ENCODE results near the gene TET3. TPM values are rescaled to one million over a fixed set of nuclear protein-coding genes. Genes with fewer than 3 reads are reported as not detected.

Gene TET3
- polyA plus RNA-seq, 1 experiment: 3.1 TPM

- no peaks in the 10 kb centered on the region for H3K27me3 ChIP-seq (ENCODE audit: control insufficient read depth, insufficient read depth, low read length)
- no peaks in the 10 kb centered on the region for H3K9me3 ChIP-seq (ENCODE audit: control insufficient read depth, insufficient read depth, low read length)
- ChIA-PET CTCF (no interaction called here), POLR2A (no interaction called here)
- TF ChIP-seq CTCF (IDR thresholded peaks at IDR 0.05; ENCODE audit: low read depth, low read length): no peak
- no peak overlapping the region for H3K4me3 ChIP-seq (ENCODE audit: low read depth, low read length)
- DNase-seq (ENCODE audit: low read depth, low spot score): no peak
- no peak overlapping the region for H3K27ac ChIP-seq (ENCODE audit: low read depth, low read length)
These were observed 26.5 kb downstream of the TET3 start for GRCh38 chr2:74011246-74011645.

DNA sequence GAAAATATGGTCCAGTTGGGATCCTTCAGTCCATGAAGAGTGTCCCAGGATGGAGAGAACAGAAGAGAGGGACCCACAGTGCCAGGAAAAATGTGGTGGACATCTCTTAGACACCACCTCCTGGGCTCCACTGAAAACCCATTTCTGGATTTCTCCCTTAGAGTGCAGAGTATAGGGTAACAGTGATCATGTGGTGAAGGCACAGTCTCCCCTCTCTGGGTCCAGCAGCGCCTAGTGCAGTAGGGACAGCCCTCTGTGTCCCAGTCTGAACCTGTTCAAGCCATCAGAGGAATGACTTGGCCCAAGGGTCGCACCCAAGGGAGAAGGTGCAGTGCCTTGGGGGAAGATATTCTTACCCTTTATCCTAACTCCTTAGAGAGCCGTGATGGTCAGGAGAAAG is 30.1 kb downstream of the TET3 start:
- H3K9me3 ChIP-seq (ENCODE audit: control insufficient read depth, insufficient read depth, low read length): no peaks in the 10 kb centered on the region
- H3K27me3 ChIP-seq (ENCODE audit: control insufficient read depth, insufficient read depth, low read length): no peaks in the 10 kb centered on the region
- ChIA-PET CTCF (no interaction called here), POLR2A (no interaction called here)
- TF ChIP-seq CTCF (IDR thresholded peaks at IDR 0.05; ENCODE audit: low read depth, low read length): no peak
- DNase-seq (ENCODE audit: low read depth, low spot score): no peak
- no peak overlapping the region for H3K27ac ChIP-seq (ENCODE audit: low read depth, low read length)
- no peak overlapping the region for H3K4me3 ChIP-seq (ENCODE audit: low read depth, low read length)

GRCh38 chr2:74017223-74017622 is 32.5 kb downstream of the TET3 start:
- DNase-seq (ENCODE audit: low read depth, low spot score): no peak
- H3K4me3 ChIP-seq (ENCODE audit: low read depth, low read length): no peak overlapping the region
- TF ChIP-seq CTCF (IDR thresholded peaks at IDR 0.05; ENCODE audit: low read depth, low read length): no peak
- ChIA-PET POLR2A (no interaction called here), CTCF (interaction anchor here (0.9 to 1.4 kb wide), 2 partner anchors 190 to 193 kb away, joined by 3 to 4 read pairs; no protein-coding TSS in a partner anchor)
- no peaks in the 10 kb centered on the region for H3K9me3 ChIP-seq (ENCODE audit: control insufficient read depth, insufficient read depth, low read length)
- H3K27me3 ChIP-seq (ENCODE audit: control insufficient read depth, insufficient read depth, low read length): no peaks in the 10 kb centered on the region
- H3K27ac ChIP-seq (ENCODE audit: low read depth, low read length): no peak overlapping the region

- TF ChIP-seq CTCF (IDR thresholded peaks at IDR 0.05; ENCODE audit: low read depth, low read length): no peak
- ChIA-PET CTCF (no interaction called here), POLR2A (no interaction called here)
- no peaks in the 10 kb centered on the region for H3K9me3 ChIP-seq (ENCODE audit: control insufficient read depth, insufficient read depth, low read length)
- no peak overlapping the region for H3K4me3 ChIP-seq (ENCODE audit: low read depth, low read length)
- no peaks in the 10 kb centered on the region for H3K27me3 ChIP-seq (ENCODE audit: control insufficient read depth, insufficient read depth, low read length)
- no peak overlapping the region for H3K27ac ChIP-seq (ENCODE audit: low read depth, low read length)
- no peak for DNase-seq (ENCODE audit: low read depth, low spot score)
These were observed 34.8 kb downstream of the TET3 start for GRCh38 chr2:74019516-74019915.

- ChIA-PET CTCF (no interaction called here), POLR2A (interaction anchor here (0.6 kb wide), 1 partner anchor 51 kb away, joined by 6 read pairs; no protein-coding TSS in a partner anchor)
- Histone ChIP-seq H3K27me3 (ENCODE audit: control insufficient read depth, insufficient read depth, low read length) (no peaks in the 10 kb centered on the region), H3K9me3 (ENCODE audit: control insufficient read depth, insufficient read depth, low read length) (no peaks in the 10 kb centered on the region), H3K27ac (ENCODE audit: low read depth, low read length) (no peak overlapping the region), H3K4me3 (ENCODE audit: low read depth, low read length) (no peak overlapping the region)
- no peak for TF ChIP-seq CTCF (IDR thresholded peaks at IDR 0.05; ENCODE audit: low read depth, low read length)
- no peak for DNase-seq (ENCODE audit: low read depth, low spot score)
These were observed 36.1 kb downstream of the TET3 start for GRCh38 chr2:74020702-74021406.
